ENCODE data around the gene KLF13. TPM values are rescaled to one million over a fixed set of nuclear protein-coding genes. Genes with fewer than 3 reads are reported as not detected.

KLF13 gene
- total RNA-seq, 2 experiments from 2014 or later = 112 to 120 TPM

DNA sequence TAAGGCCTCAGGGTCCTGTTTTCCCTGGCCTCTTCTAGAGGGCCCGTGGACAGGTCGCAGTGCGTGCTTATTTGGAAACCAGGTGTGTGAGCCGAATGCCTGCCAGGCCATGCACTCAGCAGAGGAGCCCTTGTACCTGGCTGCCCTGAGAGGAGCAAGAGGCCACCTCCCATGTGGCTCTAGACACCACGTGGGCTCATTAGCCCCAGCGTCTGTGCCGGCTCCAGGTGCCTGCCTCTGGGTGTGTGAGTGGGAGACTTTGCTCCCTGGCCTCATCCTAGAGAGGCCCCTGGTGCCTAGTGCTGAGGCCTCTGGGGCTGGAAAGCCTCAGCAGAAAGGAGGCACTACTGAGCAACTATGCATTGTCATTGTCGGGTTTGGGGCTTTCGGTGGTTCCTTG, 50.4 kb downstream of the KLF13 start:
- ChIA-PET POLR2A (interaction anchor here (1.1 kb wide), 1 partner anchor 11 kb away, joined by 3 read pairs; no protein-coding TSS in a partner anchor), CTCF (interaction anchor here (1.2 kb wide), 1 partner anchor 8 kb away, joined by 4 read pairs; no protein-coding TSS in a partner anchor)

- CTCF ChIA-PET = interaction anchor here (1.2 to 1.8 kb wide), 2 partner anchors 9 to 12 kb away, joined by 4 to 7 read pairs; no protein-coding TSS in a partner anchor
- POLR2A ChIA-PET = interaction anchor here (1.0 to 1.3 kb wide), 2 partner anchors 13 to 56 kb away, joined by 3 to 12 read pairs; no protein-coding TSS in a partner anchor
Observed at GRCh38 chr15:31378363-31378903, 51.8 kb downstream of the KLF13 start.

GRCh38 chr15:31379042-31379441, 52.4 kb downstream of the KLF13 start:
- ChIA-PET POLR2A (interaction anchor here (1.0 to 1.3 kb wide), 2 partner anchors 13 to 56 kb away, joined by 3 to 12 read pairs; no protein-coding TSS in a partner anchor), CTCF (interaction anchor here (1.8 kb wide), 1 partner anchor 13 kb away, joined by 7 read pairs; no protein-coding TSS in a partner anchor)

GRCh38 chr15:31379577-31379976, 52.9 kb downstream of the KLF13 start:
- POLR2A ChIA-PET = interaction anchor here (1.0 to 1.3 kb wide), 2 partner anchors 14 to 55 kb away, joined by 3 to 12 read pairs; no protein-coding TSS in a partner anchor

GRCh38 chr15:31381801-31382712, 55.4 kb downstream of the KLF13 start:
- ChIA-PET POLR2A (interaction anchor here (1.2 to 1.3 kb wide), 2 partner anchors 10 to 15 kb away, joined by 3 read pairs; no protein-coding TSS in a partner anchor), CTCF (interaction anchor here (1.1 to 2.0 kb wide), 2 partner anchors 10 to 38 kb away, joined by 4 to 7 read pairs; no protein-coding TSS in a partner anchor)

More at GRCh38 chr15:31379577-31379976, 52.9 kb downstream of the KLF13 start:
- CTCF ChIA-PET = interaction anchor here (1.8 kb wide), 1 partner anchor 14 kb away, joined by 7 read pairs; no protein-coding TSS in a partner anchor

DNA sequence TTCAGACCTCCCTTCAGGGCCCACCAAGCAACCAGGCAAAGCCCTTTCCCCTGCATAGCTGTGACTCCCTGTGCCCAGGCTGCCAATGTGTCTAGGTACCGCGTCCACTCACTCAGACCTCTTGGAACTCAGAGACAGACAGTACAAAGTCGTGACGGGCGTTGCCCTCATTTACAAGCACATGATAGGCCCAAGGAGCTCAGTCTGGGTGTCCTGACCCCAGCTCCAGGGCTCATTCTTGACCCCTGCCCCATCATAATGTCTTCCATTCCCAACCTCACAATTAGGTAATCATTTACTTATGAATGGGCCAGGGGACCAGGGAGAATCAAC, 56.0 kb downstream of the KLF13 start:
- ChIA-PET POLR2A (interaction anchor here (1.3 kb wide), 1 partner anchor 10 kb away, joined by 3 read pairs; no protein-coding TSS in a partner anchor), CTCF (interaction anchor here (1.1 to 2.0 kb wide), 2 partner anchors 10 to 38 kb away, joined by 4 to 7 read pairs; no protein-coding TSS in a partner anchor)

- ChIA-PET POLR2A (interaction anchor here (1.3 kb wide), 1 partner anchor 9 kb away, joined by 3 read pairs; no protein-coding TSS in a partner anchor), CTCF (interaction anchor here (0.9 to 2.0 kb wide), 3 partner anchors 9 to 52 kb away, joined by 3 to 7 read pairs (median 4); no protein-coding TSS in a partner anchor)
Observed at GRCh38 chr15:31383139-31383538, 56.5 kb downstream of the KLF13 start.

DNA sequence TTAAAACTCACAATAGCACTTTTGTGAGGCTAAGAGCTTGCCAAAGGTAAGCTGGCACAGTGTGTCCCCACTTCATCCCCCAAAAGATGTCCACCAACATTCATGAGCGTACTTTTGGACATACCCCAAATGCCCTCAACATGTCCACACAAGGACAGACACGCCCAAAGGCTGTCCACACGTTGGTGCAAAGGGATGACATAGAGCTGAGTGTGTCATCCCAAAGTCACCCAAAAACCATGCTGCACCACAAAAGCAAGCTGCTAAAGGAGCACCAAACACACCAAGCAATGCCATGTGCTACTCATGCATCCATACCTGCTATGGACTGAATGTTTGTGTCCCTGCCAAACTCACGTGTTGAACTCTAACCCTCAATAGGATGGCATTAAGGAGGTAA, 57.9 kb downstream of the KLF13 start:
- ChIA-PET CTCF (no interaction called here), POLR2A (no interaction called here)

GRCh38 chr15:31385736-31386135, 59.1 kb downstream of the KLF13 start:
- ChIA-PET POLR2A (no interaction called here), CTCF (interaction anchor here (1.0 to 1.3 kb wide), 2 partner anchors 17 to 105 kb away, joined by 3 to 4 read pairs; no protein-coding TSS in a partner anchor)

- ChIA-PET POLR2A (no interaction called here), CTCF (no interaction called here)
Observed at GRCh38 chr15:31387092-31387478, 60.5 kb downstream of the KLF13 start.

DNA sequence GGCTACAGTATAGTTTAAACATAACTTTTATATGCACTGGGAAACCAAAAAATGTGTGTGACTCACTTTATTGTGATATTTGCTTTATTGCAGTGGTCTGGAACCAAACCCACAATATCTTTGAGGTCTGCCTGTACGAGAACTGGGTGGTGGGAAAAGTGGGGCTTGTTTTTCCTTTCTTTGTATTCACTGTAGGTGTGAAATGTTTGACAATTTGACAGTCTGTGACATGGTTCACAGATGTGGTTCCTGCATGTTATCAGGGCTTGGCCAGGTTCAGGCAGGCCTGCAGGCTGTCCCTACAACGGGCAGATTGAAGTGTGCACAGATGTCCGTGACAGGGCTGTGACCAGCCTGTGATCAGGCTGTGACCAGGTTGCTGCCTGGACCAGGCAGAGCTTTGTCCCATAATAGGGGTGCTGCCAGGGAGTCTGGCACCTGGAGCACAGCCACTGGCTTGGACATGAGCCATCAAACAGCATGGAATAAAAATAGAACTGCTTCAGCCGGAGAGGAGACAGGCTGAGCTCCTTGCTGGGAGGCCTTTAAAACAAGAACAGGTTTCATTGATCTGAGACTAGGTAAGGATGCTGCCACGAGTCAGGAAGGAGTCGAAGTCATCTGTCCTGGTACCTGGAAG, 61.0 kb downstream of the KLF13 start:
- CTCF ChIA-PET = interaction anchor here (0.9 to 3.9 kb wide), 2 partner anchors 22 to 48 kb away, joined by 3 to 19 read pairs; no protein-coding TSS in a partner anchor
- POLR2A ChIA-PET = no interaction called here

DNA sequence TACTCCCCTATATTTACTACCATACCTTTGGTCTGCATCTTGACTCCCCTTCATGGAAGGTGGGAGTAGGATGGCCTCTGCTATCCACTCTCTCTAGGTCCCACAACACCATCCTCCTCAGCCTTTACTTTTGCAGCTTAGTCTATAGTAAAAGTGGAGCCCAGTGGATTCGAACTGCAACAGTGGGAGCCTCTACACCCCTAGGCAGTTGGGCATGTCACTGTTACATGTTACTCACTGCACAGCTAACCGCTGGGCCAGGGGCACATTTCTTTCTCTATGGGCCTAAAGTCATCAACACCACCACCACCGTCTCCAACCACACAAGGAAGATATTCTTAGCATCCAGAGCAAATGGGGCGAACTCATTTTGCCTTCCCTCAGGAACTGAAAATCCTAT, 62.9 kb downstream of the KLF13 start:
- POLR2A ChIA-PET = interaction anchor here (0.6 kb wide), 1 partner anchor 153 kb away, joined by 4 read pairs; no protein-coding TSS in a partner anchor
- CTCF ChIA-PET = interaction anchor here (0.5 to 3.9 kb wide), 5 partner anchors 24 to 175 kb away, joined by 3 to 19 read pairs (median 5); no protein-coding TSS in a partner anchor

- ChIA-PET POLR2A (no interaction called here), CTCF (interaction anchor here (0.5 to 3.9 kb wide), 5 partner anchors 25 to 175 kb away, joined by 3 to 19 read pairs (median 5); no protein-coding TSS in a partner anchor)
Observed at GRCh38 chr15:31390029-31390428, 63.4 kb downstream of the KLF13 start.

- POLR2A ChIA-PET = interaction anchor here (2.4 kb wide), 1 partner anchor 24 kb away, joined by 16 read pairs; no protein-coding TSS in a partner anchor
Observed at GRCh38 chr15:31390777-31391486, 64.3 kb downstream of the KLF13 start.

GRCh38 chr15:31391687-31392671, 65.3 kb downstream of the KLF13 start:
- POLR2A ChIA-PET = interaction anchor here (0.5 to 2.4 kb wide), 13 partner anchors 10 to 448 kb away, joined by 3 to 39 read pairs (median 4); partner anchors contain the start of gene KLF13
- CTCF ChIA-PET = interaction anchor here (0.9 to 2.3 kb wide), 9 partner anchors 10 to 52 kb away, joined by 3 to 16 read pairs (median 3); no protein-coding TSS in a partner anchor

More at GRCh38 chr15:31390777-31391486, 64.3 kb downstream of the KLF13 start:
- CTCF ChIA-PET = interaction anchor here (3.9 kb wide), 1 partner anchor 44 kb away, joined by 19 read pairs; no protein-coding TSS in a partner anchor

DNA sequence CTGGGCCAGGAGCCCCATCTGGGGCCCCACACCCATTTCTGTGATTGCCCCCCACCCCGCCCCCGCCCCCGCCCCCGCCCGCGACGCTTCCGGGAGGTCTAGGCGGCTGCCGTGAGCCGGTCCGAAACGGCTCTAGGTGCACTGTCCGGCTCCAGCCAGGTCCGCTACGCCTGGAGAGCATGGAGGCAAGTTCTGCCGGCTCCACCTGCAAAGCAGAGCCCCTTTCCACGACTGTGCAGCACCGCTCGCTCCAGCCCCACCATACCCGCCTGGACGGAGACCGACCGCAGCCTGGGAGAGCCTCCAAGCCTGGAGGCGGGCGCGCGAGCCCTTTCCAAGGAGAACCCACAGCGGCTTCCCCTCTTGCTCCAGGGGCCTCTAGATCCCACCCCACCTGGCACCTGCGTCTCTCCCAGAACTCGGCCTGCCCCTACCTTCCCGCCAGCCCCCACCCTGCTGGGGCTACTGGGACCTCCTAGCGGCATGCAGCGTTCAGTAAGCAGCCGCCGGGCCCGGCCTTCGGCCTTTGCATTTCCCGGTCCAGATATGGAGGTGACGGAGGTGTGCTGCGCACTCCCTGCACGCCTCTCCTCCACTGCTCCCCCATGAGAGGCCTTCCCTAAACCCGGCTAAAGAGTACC, 66.2 kb downstream of the KLF13 start:
- ChIA-PET POLR2A (interaction anchor here (0.5 to 2.4 kb wide), 10 partner anchors 11 to 449 kb away, joined by 3 to 39 read pairs (median 4); partner anchors contain the start of gene KLF13), CTCF (interaction anchor here (1.1 to 2.3 kb wide), 7 partner anchors 11 to 51 kb away, joined by 3 to 16 read pairs (median 3); no protein-coding TSS in a partner anchor)

Data from activated CD8-positive, alpha-beta memory T cell treated with anti-CD3 and anti-CD28 coated beads for 36 hours (primary cell).